ENCODE measurements around the gene CTR9.

Gene CTR9

DNA sequence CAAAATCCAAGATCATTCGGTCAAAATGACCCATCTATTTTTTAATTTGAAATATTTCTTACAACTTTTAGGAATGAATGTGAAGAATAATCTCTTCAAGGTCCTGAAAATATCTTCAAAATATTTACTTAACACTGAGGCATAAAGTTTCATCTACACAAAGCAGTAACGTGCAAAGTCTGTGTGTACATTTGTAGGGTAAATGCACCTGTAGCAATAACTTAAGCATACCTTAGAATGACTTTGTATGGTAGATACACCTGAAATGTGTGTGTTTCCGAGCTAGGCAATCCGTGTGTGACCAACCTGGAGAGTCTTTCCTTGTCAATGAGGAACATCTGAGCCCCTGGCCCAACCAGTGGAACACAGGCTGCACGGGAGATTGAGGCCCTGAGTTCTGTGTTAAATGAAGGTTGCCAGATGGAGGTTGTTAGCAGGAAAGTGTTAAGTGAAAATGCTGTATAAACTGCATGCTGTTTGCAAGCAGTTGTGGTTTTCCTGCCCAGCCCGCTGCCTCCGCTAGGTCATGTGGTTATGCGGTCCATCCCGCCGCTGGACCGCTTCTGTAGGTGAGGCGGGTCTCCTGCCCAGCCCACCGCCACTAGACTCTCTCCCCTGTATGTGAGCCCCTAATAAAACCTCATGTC, 7.6 kb upstream of the CTR9 start:
- Histone ChIP-seq H2AFZ (ENCODE audit: low read length, unreplicated experiment) (no peak overlapping the region), H3K27ac (ENCODE audit: low read depth, low read length) (no peak overlapping the region), H3K36me3 (ENCODE audit: insufficient read depth, low read length) (no peaks in the 10 kb centered on the region), H3K79me2 (ENCODE audit: control insufficient read depth, insufficient read depth, low read length, unreplicated experiment) (no peaks in the 10 kb centered on the region), H3K4me1 (ENCODE audit: control insufficient read depth, insufficient read depth, low read length, unreplicated experiment) (no peaks in the 10 kb centered on the region), H3K27me3 (ENCODE audit: insufficient read depth, low read length) (no peaks in the 10 kb centered on the region), H3K4me3 (ENCODE audit: low read depth, low read length) (no peak overlapping the region)

DNA sequence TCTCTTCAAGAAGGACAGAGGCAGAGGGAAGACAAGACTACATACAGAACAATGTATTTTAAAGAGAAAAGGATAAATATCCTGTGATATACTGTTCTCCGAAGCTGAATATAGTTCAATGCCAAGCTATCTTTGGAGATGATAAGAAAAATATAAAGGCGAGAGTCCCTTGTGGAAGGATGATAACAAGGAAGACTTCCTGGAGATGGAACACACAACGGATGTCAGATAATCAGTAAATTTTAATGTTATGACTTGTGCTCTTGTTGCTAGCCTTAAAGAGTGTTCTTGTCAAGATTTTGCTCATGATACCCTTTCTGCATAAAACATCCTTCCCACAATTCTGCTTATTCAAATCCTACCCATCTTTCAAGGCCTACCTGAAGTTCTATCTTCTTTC, 6.8 kb upstream of the CTR9 start:
- H3K79me2 ChIP-seq (ENCODE audit: control insufficient read depth, insufficient read depth, low read length, unreplicated experiment) = no peaks in the 10 kb centered on the region
- no peak overlapping the region for H2AFZ ChIP-seq (ENCODE audit: low read length, unreplicated experiment)
- no peaks in the 10 kb centered on the region for H3K4me1 ChIP-seq (ENCODE audit: control insufficient read depth, insufficient read depth, low read length, unreplicated experiment)
- H3K27me3 ChIP-seq (ENCODE audit: insufficient read depth, low read length) = no peaks in the 10 kb centered on the region
- no peak overlapping the region for H3K4me3 ChIP-seq (ENCODE audit: low read depth, low read length)
- no peak overlapping the region for H3K27ac ChIP-seq (ENCODE audit: low read depth, low read length)
- H3K36me3 ChIP-seq (ENCODE audit: insufficient read depth, low read length) = no peaks in the 10 kb centered on the region

DNA sequence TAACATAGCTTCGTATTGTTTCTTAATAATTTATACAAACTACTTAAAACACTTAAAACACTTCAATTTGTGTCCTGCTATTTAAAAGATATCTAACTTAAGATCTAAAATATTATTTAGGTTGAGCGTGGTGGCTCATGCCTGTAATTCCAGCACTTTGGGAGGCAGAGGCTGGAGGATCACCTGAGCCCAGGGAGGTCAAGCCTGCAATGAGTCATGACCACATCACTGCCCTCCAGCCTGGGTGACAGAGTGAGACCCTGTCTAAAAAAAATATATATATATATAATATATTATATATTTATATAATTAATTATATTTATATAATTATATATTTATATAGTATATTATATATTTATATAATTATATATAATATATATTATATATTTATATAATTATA, 4.2 kb upstream of the CTR9 start:
- no peaks in the 10 kb centered on the region for H3K36me3 ChIP-seq (ENCODE audit: insufficient read depth, low read length)
- H3K27me3 ChIP-seq (ENCODE audit: insufficient read depth, low read length) = no peaks in the 10 kb centered on the region
- H2AFZ ChIP-seq (ENCODE audit: low read length, unreplicated experiment) = no peak overlapping the region
- H3K27ac ChIP-seq (ENCODE audit: low read depth, low read length) = no peak overlapping the region
- H3K4me1 ChIP-seq (ENCODE audit: control insufficient read depth, insufficient read depth, low read length, unreplicated experiment) = no peaks in the 10 kb centered on the region
- no peak overlapping the region for H3K4me3 ChIP-seq (ENCODE audit: low read depth, low read length)
- peaks cover 8% of the 10 kb centered on the region for H3K79me2 ChIP-seq (ENCODE audit: control insufficient read depth, insufficient read depth, low read length, unreplicated experiment)

DNA sequence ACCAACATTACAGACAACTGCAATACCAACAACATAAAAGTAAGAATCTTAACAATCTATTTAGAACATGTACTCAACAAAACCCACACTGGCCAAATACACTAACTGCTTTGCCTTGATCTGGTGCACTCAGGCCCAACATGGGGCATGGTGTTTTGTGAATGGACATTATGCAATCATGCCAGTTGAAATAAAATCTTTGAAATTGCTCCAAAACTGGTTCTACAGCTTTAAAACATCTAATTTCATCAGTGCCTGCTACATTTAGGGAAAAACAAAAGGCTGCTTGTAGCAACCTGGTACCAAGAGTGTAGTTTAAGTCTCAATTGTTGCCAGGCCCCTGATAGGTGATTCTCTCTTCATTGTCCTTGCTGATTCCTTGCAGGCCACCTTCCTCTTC, 3.3 kb upstream of the CTR9 start:
- Histone ChIP-seq H3K4me1 (ENCODE audit: control insufficient read depth, insufficient read depth, low read length, unreplicated experiment) (peaks cover 8% of the 10 kb centered on the region), H3K4me3 (ENCODE audit: low read depth, low read length) (no peak overlapping the region), H3K27ac (ENCODE audit: low read depth, low read length) (no peak overlapping the region), H3K79me2 (ENCODE audit: control insufficient read depth, insufficient read depth, low read length, unreplicated experiment) (peaks cover 16% of the 10 kb centered on the region), H3K36me3 (ENCODE audit: insufficient read depth, low read length) (no peaks in the 10 kb centered on the region), H3K27me3 (ENCODE audit: insufficient read depth, low read length) (no peaks in the 10 kb centered on the region), H2AFZ (ENCODE audit: low read length, unreplicated experiment) (peak overlapping the region; percentile 28)

DNA sequence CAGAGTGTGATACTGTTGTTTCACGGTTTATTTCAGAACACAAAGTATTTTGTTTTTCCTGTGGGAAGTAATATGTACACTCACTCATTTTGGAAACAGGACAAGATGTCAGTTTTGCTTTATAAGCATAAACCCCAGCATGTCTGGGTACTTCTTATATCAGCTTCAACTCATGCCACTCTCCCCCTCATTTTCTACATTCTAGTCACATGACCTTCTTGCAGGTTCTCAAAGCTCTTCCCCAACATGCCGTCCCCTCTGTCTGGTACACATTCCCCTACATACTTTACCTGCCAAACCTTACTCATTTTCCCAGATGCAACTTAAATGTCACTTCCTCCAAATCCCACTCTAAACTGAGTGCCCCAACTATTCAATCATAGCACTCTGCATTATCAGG, 1.6 kb upstream of the CTR9 start:
- Histone ChIP-seq H2AFZ (ENCODE audit: low read length, unreplicated experiment) (peak overlapping the region; percentile 17), H3K36me3 (ENCODE audit: insufficient read depth, low read length) (peaks cover 5% of the 10 kb centered on the region; the same call in 1 of the 2 replicates), H3K79me2 (ENCODE audit: control insufficient read depth, insufficient read depth, low read length, unreplicated experiment) (peaks cover 16% of the 10 kb centered on the region), H3K27ac (ENCODE audit: low read depth, low read length) (no peak overlapping the region), H3K4me3 (ENCODE audit: low read depth, low read length) (no peak overlapping the region), H3K27me3 (ENCODE audit: insufficient read depth, low read length) (no peaks in the 10 kb centered on the region), H3K4me1 (ENCODE audit: control insufficient read depth, insufficient read depth, low read length, unreplicated experiment) (peaks cover 9% of the 10 kb centered on the region)

DNA sequence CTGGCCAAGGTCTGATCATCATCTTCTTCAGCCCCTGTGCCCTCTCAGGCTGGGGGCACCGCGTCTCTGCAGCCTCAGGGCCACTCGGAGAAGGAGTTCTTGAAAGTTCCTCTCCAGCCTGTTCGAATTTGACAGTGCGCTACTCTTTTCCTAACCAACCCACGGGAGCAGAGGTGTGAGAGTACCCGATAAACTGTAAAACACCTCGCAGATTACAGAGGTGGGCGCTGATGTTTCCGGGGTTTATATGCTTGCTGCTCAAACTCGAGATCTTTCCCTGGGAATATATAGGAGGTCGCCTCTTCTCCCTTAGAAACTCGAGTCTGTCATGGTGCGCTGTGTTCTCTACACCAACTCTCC, 515 bp downstream of the CTR9 start:
- H2AFZ ChIP-seq (ENCODE audit: low read length, unreplicated experiment) = peak overlapping the region; percentile 85
- H3K4me3 ChIP-seq (ENCODE audit: low read depth, low read length) = peak overlapping the region; percentile 89
- H3K36me3 ChIP-seq (ENCODE audit: insufficient read depth, low read length) = peaks cover 18% of the 10 kb centered on the region
- peaks cover 16% of the 10 kb centered on the region for H3K79me2 ChIP-seq (ENCODE audit: control insufficient read depth, insufficient read depth, low read length, unreplicated experiment)
- H3K4me1 ChIP-seq (ENCODE audit: control insufficient read depth, insufficient read depth, low read length, unreplicated experiment) = peaks cover 9% of the 10 kb centered on the region
- H3K27me3 ChIP-seq (ENCODE audit: insufficient read depth, low read length) = no peaks in the 10 kb centered on the region
- H3K27ac ChIP-seq (ENCODE audit: low read depth, low read length) = peak overlapping the region; percentile 88; the same call in 1 of the 2 replicates

DNA sequence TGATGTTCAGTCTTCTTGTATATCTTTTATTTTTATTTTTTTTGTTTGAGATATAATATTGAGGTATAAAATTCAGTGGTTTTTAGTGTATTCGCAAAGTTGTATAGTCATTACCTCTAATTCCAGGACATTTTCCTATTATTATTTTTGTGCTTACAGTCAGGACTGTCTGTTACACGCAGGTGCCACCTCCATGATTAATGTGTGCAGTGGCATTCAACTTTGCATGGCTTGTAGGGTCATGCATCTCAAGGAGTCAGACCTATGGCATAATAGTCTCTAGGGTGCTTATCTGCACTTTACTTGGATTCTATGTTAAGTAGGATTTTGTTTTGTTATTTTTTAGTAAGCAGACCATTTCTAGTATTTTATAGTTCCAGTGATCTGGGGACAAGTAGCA, 1.0 kb downstream of the CTR9 start:
- peaks cover 22% of the 10 kb centered on the region for H3K36me3 ChIP-seq (ENCODE audit: insufficient read depth, low read length)

DNA sequence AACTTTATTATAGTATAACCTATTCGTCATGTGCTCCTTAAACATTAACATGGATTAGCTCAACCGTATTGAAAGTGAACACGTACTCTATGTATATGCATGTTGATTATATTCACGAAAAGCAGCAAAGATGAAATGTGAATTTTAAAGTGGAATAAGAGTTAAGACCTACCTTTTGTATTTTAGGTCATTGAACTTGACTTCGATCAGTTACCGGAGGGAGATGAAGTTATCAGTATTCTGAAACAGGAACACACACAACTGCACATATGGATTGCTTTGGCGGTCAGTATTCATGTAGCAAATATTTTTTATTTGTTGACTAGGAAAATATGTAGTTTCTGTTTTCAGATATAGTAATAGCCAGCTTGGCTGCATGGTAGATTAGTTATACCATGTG, 1.4 kb downstream of the CTR9 start:
- peaks cover 26% of the 10 kb centered on the region for H3K36me3 ChIP-seq (ENCODE audit: insufficient read depth, low read length)
- H2AFZ ChIP-seq (ENCODE audit: low read length, unreplicated experiment) = no peak overlapping the region
- H3K27ac ChIP-seq (ENCODE audit: low read depth, low read length) = no peak overlapping the region
- H3K4me1 ChIP-seq (ENCODE audit: control insufficient read depth, insufficient read depth, low read length, unreplicated experiment) = peaks cover 9% of the 10 kb centered on the region
- H3K27me3 ChIP-seq (ENCODE audit: insufficient read depth, low read length) = no peaks in the 10 kb centered on the region
- peaks cover 16% of the 10 kb centered on the region for H3K79me2 ChIP-seq (ENCODE audit: control insufficient read depth, insufficient read depth, low read length, unreplicated experiment)
- H3K4me3 ChIP-seq (ENCODE audit: low read depth, low read length) = peak overlapping the region; percentile 89

More for the DNA sequence above, 1.0 kb downstream of the CTR9 start:
- Histone ChIP-seq H2AFZ (ENCODE audit: low read length, unreplicated experiment) (no peak overlapping the region), H3K4me3 (ENCODE audit: low read depth, low read length) (peak overlapping the region; percentile 89), H3K27ac (ENCODE audit: low read depth, low read length) (no peak overlapping the region), H3K4me1 (ENCODE audit: control insufficient read depth, insufficient read depth, low read length, unreplicated experiment) (peaks cover 9% of the 10 kb centered on the region), H3K79me2 (ENCODE audit: control insufficient read depth, insufficient read depth, low read length, unreplicated experiment) (peaks cover 16% of the 10 kb centered on the region), H3K27me3 (ENCODE audit: insufficient read depth, low read length) (no peaks in the 10 kb centered on the region)

DNA sequence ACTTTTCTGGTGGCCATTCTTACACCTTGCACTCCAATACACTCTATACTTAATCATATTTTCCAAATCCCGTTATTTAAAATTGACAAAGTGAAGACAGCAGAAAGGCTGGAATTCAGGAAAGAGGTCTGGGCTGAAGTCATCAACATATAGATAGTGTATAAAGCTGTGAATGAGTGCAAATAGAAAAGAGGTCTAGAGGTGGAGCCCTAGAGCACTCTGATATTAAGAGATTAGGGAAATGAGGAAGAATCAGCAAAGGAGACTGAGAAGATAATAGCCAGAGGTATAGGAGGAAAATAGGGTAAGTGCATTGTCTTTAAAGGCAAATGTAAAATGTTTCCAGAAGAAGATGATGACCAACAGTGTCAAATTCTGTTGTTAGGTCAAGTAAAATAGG, 7.9 kb downstream of the CTR9 start:
- Histone ChIP-seq H3K27me3 (ENCODE audit: insufficient read depth, low read length) (no peaks in the 10 kb centered on the region), H3K79me2 (ENCODE audit: control insufficient read depth, insufficient read depth, low read length, unreplicated experiment) (no peaks in the 10 kb centered on the region), H2AFZ (ENCODE audit: low read length, unreplicated experiment) (no peak overlapping the region), H3K27ac (ENCODE audit: low read depth, low read length) (no peak overlapping the region), H3K4me3 (ENCODE audit: low read depth, low read length) (no peak overlapping the region), H3K4me1 (ENCODE audit: control insufficient read depth, insufficient read depth, low read length, unreplicated experiment) (no peaks in the 10 kb centered on the region), H3K36me3 (ENCODE audit: insufficient read depth, low read length) (peaks cover 44% of the 10 kb centered on the region)

DNA sequence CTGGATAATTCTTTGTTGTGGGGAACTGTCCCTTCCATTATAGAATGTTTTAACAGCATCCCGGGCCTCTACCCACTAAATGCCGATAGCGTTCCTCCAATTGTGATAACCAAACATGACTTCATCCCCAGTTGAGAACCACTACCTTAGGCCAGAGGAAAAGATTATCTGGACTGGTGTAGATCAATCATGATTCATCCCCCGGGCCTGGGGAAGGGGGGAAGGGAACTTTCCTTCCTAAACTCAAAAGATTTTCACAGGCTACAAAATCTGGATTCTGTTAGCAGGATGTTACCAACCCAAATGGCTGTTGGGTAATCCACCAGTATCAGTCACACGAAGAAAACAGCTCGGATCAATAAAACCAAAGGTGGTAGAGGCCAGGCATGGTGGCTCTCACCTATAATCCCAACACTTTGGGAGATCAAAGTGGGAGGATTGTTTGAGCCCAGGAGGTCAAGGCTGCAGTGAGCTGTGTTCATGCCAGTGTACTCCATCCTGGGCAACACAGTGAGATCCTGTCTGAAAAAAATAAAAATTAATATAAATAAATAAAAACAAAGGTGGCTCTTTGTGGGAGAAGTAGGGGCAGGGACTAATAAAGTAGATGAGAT, 10.1 kb downstream of the CTR9 start:
- H3K36me3 ChIP-seq (ENCODE audit: insufficient read depth, low read length) = peaks cover 41% of the 10 kb centered on the region
- no peak overlapping the region for H2AFZ ChIP-seq (ENCODE audit: low read length, unreplicated experiment)
- no peaks in the 10 kb centered on the region for H3K79me2 ChIP-seq (ENCODE audit: control insufficient read depth, insufficient read depth, low read length, unreplicated experiment)
- no peaks in the 10 kb centered on the region for H3K4me1 ChIP-seq (ENCODE audit: control insufficient read depth, insufficient read depth, low read length, unreplicated experiment)
- no peak overlapping the region for H3K4me3 ChIP-seq (ENCODE audit: low read depth, low read length)
- no peaks in the 10 kb centered on the region for H3K27me3 ChIP-seq (ENCODE audit: insufficient read depth, low read length)
- H3K27ac ChIP-seq (ENCODE audit: low read depth, low read length) = no peak overlapping the region

DNA sequence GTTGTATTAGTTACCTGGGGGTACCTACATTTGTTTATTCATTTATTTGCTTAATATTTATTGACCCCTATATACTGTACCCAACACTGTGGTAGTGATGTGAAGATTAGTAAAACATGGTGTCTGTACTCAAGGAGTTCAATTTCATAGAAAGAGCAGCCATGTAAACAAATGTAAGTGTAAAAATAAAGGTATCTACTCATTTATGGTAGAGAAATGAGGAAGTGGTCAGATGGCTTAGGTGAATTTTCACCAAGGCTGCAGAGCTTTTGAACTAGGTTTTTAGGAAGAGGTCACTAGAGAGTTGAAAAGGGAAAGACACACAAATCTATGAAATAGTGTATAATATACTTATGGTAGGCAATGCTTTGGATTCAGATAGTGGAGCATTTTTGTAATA, 11.1 kb downstream of the CTR9 start:
- no peak overlapping the region for H3K4me3 ChIP-seq (ENCODE audit: low read depth, low read length)
- H3K79me2 ChIP-seq (ENCODE audit: control insufficient read depth, insufficient read depth, low read length, unreplicated experiment) = no peaks in the 10 kb centered on the region
- no peak overlapping the region for H2AFZ ChIP-seq (ENCODE audit: low read length, unreplicated experiment)
- H3K27me3 ChIP-seq (ENCODE audit: insufficient read depth, low read length) = no peaks in the 10 kb centered on the region
- peaks cover 36% of the 10 kb centered on the region for H3K36me3 ChIP-seq (ENCODE audit: insufficient read depth, low read length)
- no peaks in the 10 kb centered on the region for H3K4me1 ChIP-seq (ENCODE audit: control insufficient read depth, insufficient read depth, low read length, unreplicated experiment)
- H3K27ac ChIP-seq (ENCODE audit: low read depth, low read length) = no peak overlapping the region

All from ACC112 (cell line).